PFSK-1 (cell line): ENCODE data around the gene CMTM1.

ENCODE experiments used
- FOXP2 ChIP-seq: optimal IDR thresholded peaks from 2 replicates; pipeline ENCODE3; 2011; ENCODE audit warnings: borderline replicate concordance, control low read depth, inconsistent platforms; ENCODE audit not compliant: insufficient read depth; ENCODE audit errors: extremely low read length, extremely low read depth
- POLR2AphosphoS5 ChIP-seq: IDR thresholded peaks from 2 replicates; pipeline ENCODE4 v1.6.1; 2012; ENCODE audit warnings: low read depth, mild to moderate bottlenecking, control low read depth, low read length, moderate library complexity
- SIN3A ChIP-seq: IDR thresholded peaks from 2 replicates; pipeline ENCODE4 v1.6.1; 2012; ENCODE audit warnings: mild to moderate bottlenecking, low read length, moderate library complexity, borderline replicate concordance; ENCODE audit not compliant: insufficient read depth
- TAF1 ChIP-seq: IDR thresholded peaks from 2 replicates; pipeline ENCODE4 v1.6.1; 2012; ENCODE audit warnings: low read length, control low read depth, borderline replicate concordance; ENCODE audit not compliant: insufficient read depth
- TF ChIP-seq, protein P1 (sequence below), 2 experiments: IDR thresholded peaks; 2 replicates each; pipeline versions ENCODE4 v1.6.1 to v1.8.0; 2011 to 2012; ENCODE audit warnings: low read depth in 2 of 2, low read length in 2 of 2, control low read depth in 1 of 2, inconsistent platforms in 1 of 2, mild to moderate bottlenecking in 1 of 2, moderate library complexity in 1 of 2; ENCODE audit not compliant: insufficient read depth in 1 of 2

Gene CMTM1

GRCh38 chr16:66544016-66544757 lies 22.1 kb upstream of the CMTM1 start:
- TF ChIP-seq, protein P1, sequence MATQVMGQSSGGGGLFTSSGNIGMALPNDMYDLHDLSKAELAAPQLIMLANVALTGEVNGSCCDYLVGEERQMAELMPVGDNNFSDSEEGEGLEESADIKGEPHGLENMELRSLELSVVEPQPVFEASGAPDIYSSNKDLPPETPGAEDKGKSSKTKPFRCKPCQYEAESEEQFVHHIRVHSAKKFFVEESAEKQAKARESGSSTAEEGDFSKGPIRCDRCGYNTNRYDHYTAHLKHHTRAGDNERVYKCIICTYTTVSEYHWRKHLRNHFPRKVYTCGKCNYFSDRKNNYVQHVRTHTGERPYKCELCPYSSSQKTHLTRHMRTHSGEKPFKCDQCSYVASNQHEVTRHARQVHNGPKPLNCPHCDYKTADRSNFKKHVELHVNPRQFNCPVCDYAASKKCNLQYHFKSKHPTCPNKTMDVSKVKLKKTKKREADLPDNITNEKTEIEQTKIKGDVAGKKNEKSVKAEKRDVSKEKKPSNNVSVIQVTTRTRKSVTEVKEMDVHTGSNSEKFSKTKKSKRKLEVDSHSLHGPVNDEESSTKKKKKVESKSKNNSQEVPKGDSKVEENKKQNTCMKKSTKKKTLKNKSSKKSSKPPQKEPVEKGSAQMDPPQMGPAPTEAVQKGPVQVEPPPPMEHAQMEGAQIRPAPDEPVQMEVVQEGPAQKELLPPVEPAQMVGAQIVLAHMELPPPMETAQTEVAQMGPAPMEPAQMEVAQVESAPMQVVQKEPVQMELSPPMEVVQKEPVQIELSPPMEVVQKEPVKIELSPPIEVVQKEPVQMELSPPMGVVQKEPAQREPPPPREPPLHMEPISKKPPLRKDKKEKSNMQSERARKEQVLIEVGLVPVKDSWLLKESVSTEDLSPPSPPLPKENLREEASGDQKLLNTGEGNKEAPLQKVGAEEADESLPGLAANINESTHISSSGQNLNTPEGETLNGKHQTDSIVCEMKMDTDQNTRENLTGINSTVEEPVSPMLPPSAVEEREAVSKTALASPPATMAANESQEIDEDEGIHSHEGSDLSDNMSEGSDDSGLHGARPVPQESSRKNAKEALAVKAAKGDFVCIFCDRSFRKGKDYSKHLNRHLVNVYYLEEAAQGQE (IDR thresholded peaks at IDR 0.05; ENCODE audit: insufficient read depth in 1 of 2, low read depth in 2 of 2, low read length in 2 of 2): no peak
- TF ChIP-seq FOXP2 (no peak), SIN3A (no peak), POLR2AphosphoS5 (no peak), TAF1 (no peak)

DNA sequence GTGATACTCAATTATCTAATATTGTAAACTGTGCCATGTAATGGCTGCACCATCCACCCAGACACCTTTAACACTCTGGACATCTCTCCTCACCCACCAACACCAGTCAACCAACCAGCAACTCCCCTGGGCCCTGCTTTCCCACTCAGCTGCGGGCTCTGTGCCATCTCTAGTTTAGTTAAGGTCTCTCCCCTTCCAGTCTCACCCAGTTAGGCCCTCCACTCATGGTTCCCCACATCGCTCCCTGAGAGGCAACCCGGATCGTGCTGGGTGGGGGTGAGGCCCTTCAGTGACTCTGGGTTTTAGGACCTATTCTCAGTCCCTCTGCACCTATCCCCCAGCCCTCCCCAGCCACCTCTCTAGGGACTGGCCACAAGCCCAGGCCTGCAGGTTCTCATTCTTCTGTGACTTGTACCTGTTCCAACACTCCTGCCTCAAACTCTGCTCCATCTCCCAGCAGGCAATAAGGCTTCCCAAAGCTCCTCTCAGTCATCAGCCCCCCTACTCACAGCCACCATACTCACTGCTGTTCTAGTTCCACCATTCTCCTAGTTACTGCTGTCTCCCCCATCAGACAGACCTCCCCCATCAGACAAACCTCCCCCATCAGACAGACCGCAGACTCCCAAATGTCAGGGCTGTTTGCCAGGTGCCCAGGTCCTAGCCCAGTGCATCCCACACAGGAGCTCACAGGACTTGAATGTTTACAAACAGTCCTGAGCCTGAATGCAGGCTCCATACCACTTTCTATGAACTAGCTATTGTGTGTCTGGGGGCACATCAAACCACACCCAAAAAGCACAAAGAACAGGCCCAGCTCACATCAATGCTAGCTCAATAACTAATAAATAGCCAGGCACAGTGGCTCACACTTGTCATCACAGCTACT lies 18.9 kb upstream of the CMTM1 start:
- TF ChIP-seq, protein P1 (IDR thresholded peaks at IDR 0.05; ENCODE audit: insufficient read depth in 1 of 2, low read depth in 2 of 2, low read length in 2 of 2): no peak
- TF ChIP-seq FOXP2 (no peak), SIN3A (no peak), POLR2AphosphoS5 (no peak), TAF1 (no peak)

GRCh38 chr16:66548068-66548467 lies 18.2 kb upstream of the CMTM1 start:
- TF ChIP-seq TAF1: no peak

DNA sequence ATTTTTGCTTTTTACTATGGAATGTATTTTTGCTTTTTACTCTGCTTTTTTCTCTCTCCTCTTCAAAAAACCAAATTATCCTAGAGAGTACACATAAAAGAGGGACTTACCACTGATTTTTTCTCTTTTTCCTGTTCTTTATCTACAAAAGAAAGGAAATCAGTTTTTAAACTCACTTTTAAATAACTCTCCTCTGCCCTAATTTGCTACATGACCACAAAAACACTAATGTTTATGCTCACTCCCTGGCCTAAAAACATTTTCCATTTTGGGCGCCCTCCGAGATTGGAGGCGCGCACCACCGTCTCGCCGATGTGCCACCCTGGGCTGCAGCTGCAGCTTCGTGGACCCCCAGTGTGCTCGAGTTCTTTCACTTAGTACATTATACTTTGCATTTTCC lies 17.4 kb upstream of the CMTM1 start:
- TF ChIP-seq FOXP2 (no peak), POLR2AphosphoS5 (no peak)
- TF ChIP-seq, protein P1 (IDR thresholded peaks at IDR 0.05; ENCODE audit: insufficient read depth in 1 of 2, low read depth in 2 of 2, low read length in 2 of 2): no peak

GRCh38 chr16:66549284-66550131 lies 16.7 kb upstream of the CMTM1 start, which contains the start of gene TK2:
Gene TK2 (minus strand): TSS chr16:66550122. CDS start chr16:66550061, 61 bp downstream.
- TF ChIP-seq FOXP2: no peak
- peak; percentile 61 for TF ChIP-seq POLR2AphosphoS5
- no peak for TF ChIP-seq SIN3A
